RKO (cell line): ENCODE measurements around the gene PTPN13.
A peak's percentile ranks its signal among the peaks of the same experiment; 100 is the strongest.
"Not testable (repeated sequence)": the region's sequence is repeated elsewhere in the genome, so short reads cannot be mapped to it uniquely, and the experiment has no call there.

Source experiments
- DNase-seq: peaks from one replicate; pipeline ENCODE4 v3.0.0-alpha.2; 2016; ENCODE audit warnings: low spot score

PTPN13 gene

GRCh38 chr4:86644892-86645291, 50.8 kb downstream of the PTPN13 start:
- DNase-seq, result no peak

GRCh38 chr4:86652332-86652932, 58.3 kb downstream of the PTPN13 start:
- no peak for DNase-seq

GRCh38 chr4:86653237-86653865, 59.2 kb downstream of the PTPN13 start:
- no peak for DNase-seq

- not testable (repeated sequence) for DNase-seq
Measured at GRCh38 chr4:86656781-86657180, 62.7 kb downstream of the PTPN13 start.

GRCh38 chr4:86657382-86657781, 63.3 kb downstream of the PTPN13 start:
- no peak for DNase-seq

GRCh38 chr4:86657910-86658309, 63.8 kb downstream of the PTPN13 start:
- DNase-seq, result no peak

GRCh38 chr4:86660401-86660800, 66.3 kb downstream of the PTPN13 start:
- DNase-seq, result no peak

GRCh38 chr4:86661006-86661405, 66.9 kb downstream of the PTPN13 start:
- DNase-seq, result no peak

- no peak for DNase-seq
Measured at GRCh38 chr4:86661418-86661817, 67.3 kb downstream of the PTPN13 start.

GRCh38 chr4:86664959-86665358, 70.8 kb downstream of the PTPN13 start:
- no peak for DNase-seq

- DNase-seq, result no peak
Measured at GRCh38 chr4:86670298-86670697, 76.2 kb downstream of the PTPN13 start.

GRCh38 chr4:86670756-86671155, 76.6 kb downstream of the PTPN13 start:
- peak; percentile 69 for DNase-seq

GRCh38 chr4:86675548-86675947, 81.4 kb downstream of the PTPN13 start:
- no peak for DNase-seq

- no peak for DNase-seq
Measured at GRCh38 chr4:86678796-86679195, 84.7 kb downstream of the PTPN13 start.

- no peak for DNase-seq
Measured at GRCh38 chr4:86679441-86679840, 85.3 kb downstream of the PTPN13 start.

GRCh38 chr4:86683167-86683566, 89.1 kb downstream of the PTPN13 start:
- no peak for DNase-seq

GRCh38 chr4:86683983-86684382, 89.9 kb downstream of the PTPN13 start:
- no peak for DNase-seq

- DNase-seq, result no peak
Measured at GRCh38 chr4:86685401-86685800, 91.3 kb downstream of the PTPN13 start.

GRCh38 chr4:86686741-86687140, 92.6 kb downstream of the PTPN13 start:
- DNase-seq, result no peak

GRCh38 chr4:86688026-86688425, 93.9 kb downstream of the PTPN13 start:
- no peak for DNase-seq

GRCh38 chr4:86704601-86705000, 110.5 kb downstream of the PTPN13 start:
- DNase-seq, result no peak

- no peak for DNase-seq
Measured at GRCh38 chr4:86706923-86707597, 112.9 kb downstream of the PTPN13 start.

- no peak for DNase-seq
Measured at GRCh38 chr4:86717651-86718050, 123.5 kb downstream of the PTPN13 start.

GRCh38 chr4:86718152-86718551, 124.0 kb downstream of the PTPN13 start:
- no peak for DNase-seq
